GM23338 (cell line): ENCODE data around the gene CD34. TPM values are rescaled to one million over a fixed set of nuclear protein-coding genes. Genes with fewer than 3 reads are reported as not detected.

ENCODE experiments used
- ATAC-seq: fragments of 200-7000 bp; cut with Tn5 transposase; 3 replicates; pipeline ENCODE4 v1.9.1; 2020
- DNase-seq: peaks from one replicate; pipeline ENCODE4 v3.0.0-alpha.2; 2015; ENCODE audit warnings: low spot score
- H2AFZ ChIP-seq: fragments of 200-600 bp; sonication (generic); 2 replicates; pipeline ENCODE4 v1.8.0; 2016; ENCODE audit warnings: antibody characterized with exemption, mild to moderate bottlenecking, moderate library complexity
- H3F3A ChIP-seq: fragments of 200-600 bp; sonication (generic); replicated peaks from 2 replicates; pipeline ENCODE4 v1.8.0; 2017; ENCODE audit warnings: antibody characterized with exemption, mixed run types, low read depth
- H3K27ac ChIP-seq: fragments of 200-600 bp; sonication (generic); 2 replicates; pipeline ENCODE4 v1.6.1; 2016; ENCODE audit warnings: low read depth
- H3K27me3 ChIP-seq: fragments of 200-600 bp; sonication (generic); 2 replicates; pipeline ENCODE4 v1.8.0; 2016; ENCODE audit warnings: mild to moderate bottlenecking, mixed run types, moderate library complexity; ENCODE audit not compliant: insufficient read depth
- H3K36me3 ChIP-seq: fragments of 200-600 bp; sonication (generic); 2 replicates; pipeline ENCODE4 v1.8.0; 2016; ENCODE audit warnings: mild to moderate bottlenecking; ENCODE audit not compliant: insufficient read depth
- H3K4me1 ChIP-seq: fragments of 200-600 bp; sonication (generic); 2 replicates; pipeline ENCODE4 v1.8.0; 2016; ENCODE audit warnings: mild to moderate bottlenecking, moderate library complexity; ENCODE audit not compliant: insufficient read depth
- H3K4me2 ChIP-seq: fragments of 200-600 bp; sonication (generic); 2 replicates; pipeline ENCODE4 v1.7.1; 2017; ENCODE audit warnings: mixed run types
- H3K4me3 ChIP-seq: fragments of 200-600 bp; sonication (generic); 2 replicates; pipeline ENCODE4 v1.6.1; 2016; ENCODE audit warnings: mixed run types
- H3K79me2 ChIP-seq: fragments of 200-600 bp; sonication (generic); replicated peaks from 2 replicates; pipeline ENCODE4 v1.8.0; 2017; ENCODE audit warnings: mild to moderate bottlenecking; ENCODE audit not compliant: insufficient read depth
- H3K9me2 ChIP-seq: fragments of 200-600 bp; sonication (generic); 2 replicates; pipeline ENCODE4 v1.8.0; 2017; ENCODE audit not compliant: insufficient read depth
- H4K20me1 ChIP-seq: fragments of 200-600 bp; sonication (generic); replicated peaks from 2 replicates; pipeline ENCODE4 v1.8.0; 2017; ENCODE audit warnings: mild to moderate bottlenecking; ENCODE audit not compliant: insufficient read depth
- H3K27ac Mint-ChIP-seq: 2 replicates; pipeline ENCODE4 v1.8.0; 2020; ENCODE audit warnings: inconsistent platforms, mild to moderate bottlenecking, moderate library complexity, mixed read lengths
- H3K27me3 Mint-ChIP-seq: 3 replicates; pipeline ENCODE4 v1.8.0; 2022; ENCODE audit warnings: low read depth, mild to moderate bottlenecking, moderate library complexity, mixed read lengths, inconsistent platforms; ENCODE audit not compliant: insufficient read depth, poor library complexity
- H3K36me3 Mint-ChIP-seq: 3 replicates; pipeline ENCODE4 v1.8.0; 2021; ENCODE audit warnings: low read depth, mild to moderate bottlenecking, inconsistent platforms, moderate library complexity, mixed read lengths
- H3K4me1 Mint-ChIP-seq: 3 replicates; pipeline ENCODE4 v1.8.0; 2020; ENCODE audit warnings: mild to moderate bottlenecking, inconsistent platforms, mixed read lengths
- H3K4me3 Mint-ChIP-seq: 3 replicates; pipeline ENCODE4 v1.8.0; 2021; ENCODE audit warnings: moderate library complexity, mild to moderate bottlenecking, inconsistent platforms, mixed read lengths
- H3K9me3 Mint-ChIP-seq: 3 replicates; pipeline ENCODE4 v1.8.0; 2020; ENCODE audit warnings: moderate library complexity, mild to moderate bottlenecking, inconsistent platforms, mixed read lengths
- CTCF ChIP-seq, 2 experiments: fragments of 200-600 bp in 1 of 2; sonication (generic) in 1 of 2; conservative IDR thresholded peaks; 2 replicates each; pipeline versions ENCODE4 v1.5.1 to v1.6.1; 2016 to 2017; ENCODE audit warnings: antibody characterized with exemption in 2 of 2, low read depth in 2 of 2, mild to moderate bottlenecking in 2 of 2, moderate library complexity in 1 of 2
- EZH2 ChIP-seq: fragments of 200-600 bp; sonication (generic); IDR thresholded peaks from one replicate; pipeline ENCODE4 v1.8.0; 2017; ENCODE audit warnings: antibody characterized with exemption, mild to moderate bottlenecking, low read depth; ENCODE audit not compliant: unreplicated experiment
- JUNB ChIP-seq: IDR thresholded peaks from one replicate; pipeline ENCODE4 v1.6.1; 2016; ENCODE audit warnings: antibody characterized with exemption; ENCODE audit not compliant: unreplicated experiment
- NANOG ChIP-seq: IDR thresholded peaks from 2 replicates; pipeline ENCODE4 v1.6.1; 2016; ENCODE audit warnings: antibody characterized with exemption, borderline replicate concordance
- POLR2AphosphoS5 ChIP-seq: IDR thresholded peaks from 2 replicates; pipeline ENCODE4 v1.6.1; 2016; ENCODE audit warnings: antibody characterized with exemption, low read depth
- REST ChIP-seq: IDR thresholded peaks from one replicate; pipeline ENCODE4 v1.6.1; 2018; ENCODE audit warnings: antibody characterized with exemption; ENCODE audit not compliant: unreplicated experiment
- STAT1 ChIP-seq: IDR thresholded peaks from one replicate; pipeline ENCODE4 v1.6.1; 2016; ENCODE audit warnings: antibody characterized with exemption; ENCODE audit not compliant: unreplicated experiment
- ZNF114 ChIP-seq: fragments of 250-450 bp; sonication (Bioruptor Pico); IDR thresholded peaks from 2 replicates; pipeline ENCODE4 v1.5.0; 2020; ENCODE audit warnings: mild to moderate bottlenecking, moderate library complexity
- polyA plus RNA-seq: library from polyadenylated mRNA; unstranded; fragments of >200 nt; fragmentation: Nextera tagmentation; extraction: Ambion mirVana; gene quantifications from 2 replicates; pipeline ENCODE4 v1.2.1, GENCODE V29; 2016
- total RNA-seq: library from RNA; depleted of rRNA; stranded (reverse); fragments of >200 nt; shearing (Covaris generic); gene quantifications from 2 replicates; pipeline ENCODE4 v1.2.3, GENCODE V29; 2014

The CD34 gene
- total and polyA plus RNA-seq, 2 experiments from 2014 or later, result 0.07 to 0.18 TPM

- peaks cover 19% of the 10 kb centered on the region for H3K27me3 Mint-ChIP-seq
- no peaks in the 10 kb centered on the region for H4K20me1 ChIP-seq
- peak overlapping the region; percentile 97 for H2AFZ ChIP-seq
- H3K36me3 ChIP-seq, result no peaks in the 10 kb centered on the region
- H3K4me3 Mint-ChIP-seq, result peak overlapping the region; percentile 73
- ATAC-seq (peak; percentile 80), DNase-seq (peak; percentile 80)
- peak overlapping the region; percentile 92 for H3K4me2 ChIP-seq
- peaks cover 7% of the 10 kb centered on the region; the same call in 1 of the 2 replicates for H3K4me1 ChIP-seq
- TF ChIP-seq ZNF114 (CRISPR knock-in tag), result no peak
- peak; percentile 49 to 74 for TF ChIP-seq CTCF (conservative IDR thresholded peaks at IDR 0.05; ENCODE audit: low read depth in 2 of 2)
- no peak overlapping the region for H3K27ac Mint-ChIP-seq
- no peaks in the 10 kb centered on the region for H3K79me2 ChIP-seq
- H3K9me2 ChIP-seq, result no peaks in the 10 kb centered on the region
- H3K4me1 Mint-ChIP-seq, result peaks cover 16% of the 10 kb centered on the region
- H3K27ac ChIP-seq, result no peak overlapping the region
- H3K27me3 ChIP-seq, result peaks cover 28% of the 10 kb centered on the region
- 0 out of 2 replicates have a peak, but pooled peaks cover 4% of the 10 kb centered on the region for H3F3A ChIP-seq
- no peaks in the 10 kb centered on the region for H3K9me3 Mint-ChIP-seq
- peak overlapping the region; percentile 68 for H3K4me3 ChIP-seq
- H3K36me3 Mint-ChIP-seq, result no peaks in the 10 kb centered on the region
These were observed 41.9 kb downstream of the CD34 start for GRCh38 chr1:207868774-207869721.

- H3K27me3 ChIP-seq, result peaks cover 28% of the 10 kb centered on the region
- H3F3A ChIP-seq, result 0 out of 2 replicates have a peak, but pooled peaks cover 4% of the 10 kb centered on the region
- Mint-ChIP-seq H3K9me3 (no peaks in the 10 kb centered on the region), H3K27ac (no peak overlapping the region), H3K4me1 (peaks cover 16% of the 10 kb centered on the region), H3K36me3 (no peaks in the 10 kb centered on the region), H3K4me3 (peak overlapping the region; percentile 69), H3K27me3 (peaks cover 19% of the 10 kb centered on the region)
- DNase-seq, result peak; percentile 39
- no peaks in the 10 kb centered on the region for H4K20me1 ChIP-seq
- H2AFZ ChIP-seq, result peak overlapping the region; percentile 96
- peak; percentile 53 for ATAC-seq
- no peaks in the 10 kb centered on the region for H3K79me2 ChIP-seq
- peak overlapping the region; percentile 92 for H3K4me2 ChIP-seq
- H3K4me1 ChIP-seq, result peaks cover 7% of the 10 kb centered on the region; the same call in 1 of the 2 replicates
- H3K27ac ChIP-seq, result no peak overlapping the region
- H3K36me3 ChIP-seq, result no peaks in the 10 kb centered on the region
- no peaks in the 10 kb centered on the region for H3K9me2 ChIP-seq
- peak overlapping the region; percentile 68 for H3K4me3 ChIP-seq
- TF ChIP-seq STAT1, result no peak
- TF ChIP-seq NANOG, result no peak
- no peak for TF ChIP-seq REST
- no peak for TF ChIP-seq POLR2AphosphoS5
- TF ChIP-seq JUNB, result no peak
- no peak for TF ChIP-seq EZH2
- TF ChIP-seq CTCF (conservative IDR thresholded peaks at IDR 0.05; ENCODE audit: low read depth in 2 of 2), result no peak
These were observed 42.6 kb downstream of the CD34 start for GRCh38 chr1:207868251-207868773.
